Measurements from ENCODE around the gene EIF4G1. TPM values are rescaled to one million over a fixed set of nuclear protein-coding genes. Genes with fewer than 3 reads are reported as not detected.

The EIF4G1 gene
- total RNA-seq, 1 donor from 2014 or later = 403 TPM

- Mint-ChIP-seq H3K4me1 (ENCODE audit: low read depth) (no peaks in the 10 kb centered on the region), H3K27ac (ENCODE audit: unreplicated experiment) (no peak overlapping the region), H3K27me3 (ENCODE audit: low read depth) (no peaks in the 10 kb centered on the region), H3K9me3 (ENCODE audit: low read depth) (no peaks in the 10 kb centered on the region), H3K36me3 (ENCODE audit: low read depth) (peaks cover 52% of the 10 kb centered on the region), H3K4me3 (ENCODE audit: unreplicated experiment) (no peak overlapping the region)
- DNase-seq (ENCODE audit: low spot score) = no peak
- TF ChIP-seq CTCF (IDR thresholded peaks at IDR 0.05) = no peak
Observed at GRCh38 chr3:184307915-184308314, 6.5 kb upstream of the EIF4G1 start.

GRCh38 chr3:184308744-184309143 is 5.7 kb upstream of the EIF4G1 start:
- peak overlapping the region; percentile 25 for H3K27ac Mint-ChIP-seq (ENCODE audit: unreplicated experiment)
- DNase-seq (ENCODE audit: low spot score) = no peak
- H3K27me3 Mint-ChIP-seq (ENCODE audit: low read depth) = no peaks in the 10 kb centered on the region
- TF ChIP-seq CTCF (IDR thresholded peaks at IDR 0.05) = no peak
- no peak overlapping the region for H3K4me3 Mint-ChIP-seq (ENCODE audit: unreplicated experiment)
- H3K4me1 Mint-ChIP-seq (ENCODE audit: low read depth) = no peaks in the 10 kb centered on the region
- no peaks in the 10 kb centered on the region for H3K9me3 Mint-ChIP-seq (ENCODE audit: low read depth)
- peaks cover 48% of the 10 kb centered on the region for H3K36me3 Mint-ChIP-seq (ENCODE audit: low read depth)

- H3K4me3 Mint-ChIP-seq (ENCODE audit: unreplicated experiment) = no peak overlapping the region
Observed at GRCh38 chr3:184311633-184312032, 2.8 kb upstream of the EIF4G1 start.

GRCh38 chr3:184314700-184315542 is 515 bp downstream of the EIF4G1 start:
- no peak for TF ChIP-seq CTCF (IDR thresholded peaks at IDR 0.05)
- Mint-ChIP-seq H3K4me1 (ENCODE audit: low read depth) (peaks cover 37% of the 10 kb centered on the region), H3K9me3 (ENCODE audit: low read depth) (no peaks in the 10 kb centered on the region), H3K4me3 (ENCODE audit: unreplicated experiment) (peak overlapping the region; percentile 84), H3K27me3 (ENCODE audit: low read depth) (no peaks in the 10 kb centered on the region), H3K27ac (ENCODE audit: unreplicated experiment) (peak overlapping the region; percentile 74), H3K36me3 (ENCODE audit: low read depth) (peaks cover 12% of the 10 kb centered on the region)
- no peak for DNase-seq (ENCODE audit: low spot score)

More at GRCh38 chr3:184311633-184312032, 2.8 kb upstream of the EIF4G1 start:
- no peaks in the 10 kb centered on the region for H3K27me3 Mint-ChIP-seq (ENCODE audit: low read depth)
- peaks cover 8% of the 10 kb centered on the region for H3K4me1 Mint-ChIP-seq (ENCODE audit: low read depth)
- TF ChIP-seq CTCF (IDR thresholded peaks at IDR 0.05) = no peak
- H3K27ac Mint-ChIP-seq (ENCODE audit: unreplicated experiment) = no peak overlapping the region
- no peak for DNase-seq (ENCODE audit: low spot score)
- H3K9me3 Mint-ChIP-seq (ENCODE audit: low read depth) = no peaks in the 10 kb centered on the region
- peaks cover 28% of the 10 kb centered on the region for H3K36me3 Mint-ChIP-seq (ENCODE audit: low read depth)

- Mint-ChIP-seq H3K27me3 (ENCODE audit: low read depth) (no peaks in the 10 kb centered on the region), H3K4me1 (ENCODE audit: low read depth) (peaks cover 42% of the 10 kb centered on the region), H3K36me3 (ENCODE audit: low read depth) (peaks cover 12% of the 10 kb centered on the region), H3K27ac (ENCODE audit: unreplicated experiment) (peak overlapping the region; percentile 74), H3K4me3 (ENCODE audit: unreplicated experiment) (peak overlapping the region; percentile 84), H3K9me3 (ENCODE audit: low read depth) (no peaks in the 10 kb centered on the region)
- TF ChIP-seq CTCF (IDR thresholded peaks at IDR 0.05) = no peak
- no peak for DNase-seq (ENCODE audit: low spot score)
Observed at GRCh38 chr3:184315543-184315867, 1.1 kb downstream of the EIF4G1 start.
